Measurements from ENCODE around the gene GTF2A1. TPM values are rescaled to one million over a fixed set of nuclear protein-coding genes. Genes with fewer than 3 reads are reported as not detected.

Gene GTF2A1
- polyA plus RNA-seq, 12 donors, result 17.9 to 37.5 (median 22.5) TPM; not detected in 1

GRCh38 chr14:81143793-81144192 is 77.0 kb downstream of the GTF2A1 start:
- no peak for DNase-seq

GRCh38 chr14:81141426-81141825 is 79.3 kb downstream of the GTF2A1 start:
- no peak for DNase-seq

- no peak for DNase-seq
Observed at GRCh38 chr14:81138429-81138828, 82.3 kb downstream of the GTF2A1 start.

GRCh38 chr14:81137316-81137715 is 83.4 kb downstream of the GTF2A1 start:
- no peak for DNase-seq

- no peak for DNase-seq
Observed at GRCh38 chr14:81133400-81133799, 87.4 kb downstream of the GTF2A1 start.

GRCh38 chr14:81132468-81132867 is 88.3 kb downstream of the GTF2A1 start:
- no peak for DNase-seq

GRCh38 chr14:81129242-81129641 is 91.5 kb downstream of the GTF2A1 start:
- no peak for DNase-seq

- no peak for DNase-seq
Observed at GRCh38 chr14:81127785-81128184, 93.0 kb downstream of the GTF2A1 start.

GRCh38 chr14:81125536-81125935 is 95.2 kb downstream of the GTF2A1 start:
- no peak for DNase-seq

Other genes starting within 250 kb of the GTF2A1 start
- gene STON2, start 179.4 kb upstream of the GTF2A1 start, polyA plus RNA-seq (ENCODE audit: insufficient read length in 12 of 12), result 10 to 100 TPM in 10 of 12 donors, 1 to 10 TPM in 1, not detected in 1; 9.7 to 25.4 (median 18.5) TPM